GM12874 (cell line): ENCODE measurements around the gene IQCN.

Source experiments
- TF ChIP-seq, protein P1 (sequence below): IDR thresholded peaks from 2 replicates; pipeline ENCODE4 v1.5.1; 2011; ENCODE audit warnings: low read depth, mild to moderate bottlenecking, control low read depth, low read length, moderate library complexity; ENCODE audit not compliant: insufficient read depth

IQCN gene

DNA sequence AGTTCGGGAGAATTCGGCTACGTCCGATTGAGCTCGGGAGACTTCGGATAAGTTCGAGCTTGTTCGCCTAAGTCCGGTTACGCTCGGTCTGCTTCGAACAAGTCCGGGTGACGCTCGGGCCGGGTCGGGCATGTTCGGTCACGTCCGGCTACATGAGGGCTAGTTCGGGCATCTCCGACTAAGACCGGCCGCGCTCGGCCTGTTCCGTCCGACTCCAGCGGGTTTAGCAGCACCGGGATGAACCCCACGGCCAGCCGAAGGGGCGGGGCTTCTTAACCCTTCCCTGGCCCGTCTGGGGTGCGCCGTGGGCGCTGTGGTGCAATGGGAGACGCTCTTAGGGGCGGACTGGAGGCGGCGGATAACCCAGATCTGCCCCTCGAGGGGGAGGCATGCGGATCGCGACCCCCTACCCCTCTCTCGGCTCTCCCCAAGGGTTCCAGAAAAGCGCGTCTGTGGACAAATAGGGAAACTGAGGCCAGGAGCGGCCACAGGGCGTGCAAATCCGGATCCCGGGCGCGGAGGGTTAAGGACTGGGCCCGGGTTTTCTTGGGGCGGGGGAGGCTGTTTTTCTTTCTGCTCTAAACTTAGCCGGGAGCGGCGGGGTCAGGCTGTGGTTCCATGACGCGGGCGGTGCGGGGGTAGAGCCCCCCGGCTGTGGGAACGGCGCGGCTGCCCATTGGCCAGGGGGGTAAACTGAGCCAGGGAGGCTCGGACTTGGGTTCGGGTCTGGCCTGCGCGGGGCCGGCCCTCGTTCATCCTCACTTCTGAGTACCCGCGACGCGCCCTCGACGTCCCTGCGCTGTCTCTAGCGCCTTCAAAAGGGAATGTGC, 49.5 kb downstream of the IQCN start:
- TF ChIP-seq, protein P1, sequence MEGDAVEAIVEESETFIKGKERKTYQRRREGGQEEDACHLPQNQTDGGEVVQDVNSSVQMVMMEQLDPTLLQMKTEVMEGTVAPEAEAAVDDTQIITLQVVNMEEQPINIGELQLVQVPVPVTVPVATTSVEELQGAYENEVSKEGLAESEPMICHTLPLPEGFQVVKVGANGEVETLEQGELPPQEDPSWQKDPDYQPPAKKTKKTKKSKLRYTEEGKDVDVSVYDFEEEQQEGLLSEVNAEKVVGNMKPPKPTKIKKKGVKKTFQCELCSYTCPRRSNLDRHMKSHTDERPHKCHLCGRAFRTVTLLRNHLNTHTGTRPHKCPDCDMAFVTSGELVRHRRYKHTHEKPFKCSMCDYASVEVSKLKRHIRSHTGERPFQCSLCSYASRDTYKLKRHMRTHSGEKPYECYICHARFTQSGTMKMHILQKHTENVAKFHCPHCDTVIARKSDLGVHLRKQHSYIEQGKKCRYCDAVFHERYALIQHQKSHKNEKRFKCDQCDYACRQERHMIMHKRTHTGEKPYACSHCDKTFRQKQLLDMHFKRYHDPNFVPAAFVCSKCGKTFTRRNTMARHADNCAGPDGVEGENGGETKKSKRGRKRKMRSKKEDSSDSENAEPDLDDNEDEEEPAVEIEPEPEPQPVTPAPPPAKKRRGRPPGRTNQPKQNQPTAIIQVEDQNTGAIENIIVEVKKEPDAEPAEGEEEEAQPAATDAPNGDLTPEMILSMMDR, result no peak

DNA sequence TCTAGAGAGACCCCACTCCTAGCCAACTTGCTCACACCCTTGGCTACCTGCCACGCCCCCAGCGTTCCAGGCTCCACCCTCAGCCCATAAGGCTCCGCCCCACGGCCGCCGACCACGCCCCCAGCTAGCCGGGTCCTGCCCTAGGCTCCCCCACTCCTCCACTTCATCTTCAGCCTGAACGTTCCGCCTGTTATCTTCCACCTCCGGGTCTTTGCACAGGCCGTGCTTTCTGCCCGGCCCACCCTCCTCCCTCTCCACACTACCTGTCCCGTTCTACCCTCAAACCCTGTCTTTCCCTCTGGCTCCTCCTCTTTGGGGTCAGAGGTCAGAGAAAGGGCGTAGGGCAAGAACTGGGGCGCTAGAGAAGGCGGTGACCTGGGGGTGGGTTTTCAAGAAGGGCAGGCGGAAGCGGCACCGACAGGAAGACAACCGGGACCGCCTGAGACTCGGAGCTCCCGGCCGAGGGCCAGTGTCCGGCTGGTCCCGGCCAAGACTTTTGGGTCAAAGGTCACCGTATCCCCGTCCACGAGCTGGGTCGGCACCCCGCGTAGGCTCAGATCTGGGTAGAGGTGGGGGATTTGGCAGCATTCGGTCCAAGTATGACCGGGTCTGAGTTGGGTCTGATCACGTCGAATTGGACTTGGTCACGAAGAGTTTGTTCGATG, 50.3 kb downstream of the IQCN start:
- TF ChIP-seq, protein P1, result no peak

DNA sequence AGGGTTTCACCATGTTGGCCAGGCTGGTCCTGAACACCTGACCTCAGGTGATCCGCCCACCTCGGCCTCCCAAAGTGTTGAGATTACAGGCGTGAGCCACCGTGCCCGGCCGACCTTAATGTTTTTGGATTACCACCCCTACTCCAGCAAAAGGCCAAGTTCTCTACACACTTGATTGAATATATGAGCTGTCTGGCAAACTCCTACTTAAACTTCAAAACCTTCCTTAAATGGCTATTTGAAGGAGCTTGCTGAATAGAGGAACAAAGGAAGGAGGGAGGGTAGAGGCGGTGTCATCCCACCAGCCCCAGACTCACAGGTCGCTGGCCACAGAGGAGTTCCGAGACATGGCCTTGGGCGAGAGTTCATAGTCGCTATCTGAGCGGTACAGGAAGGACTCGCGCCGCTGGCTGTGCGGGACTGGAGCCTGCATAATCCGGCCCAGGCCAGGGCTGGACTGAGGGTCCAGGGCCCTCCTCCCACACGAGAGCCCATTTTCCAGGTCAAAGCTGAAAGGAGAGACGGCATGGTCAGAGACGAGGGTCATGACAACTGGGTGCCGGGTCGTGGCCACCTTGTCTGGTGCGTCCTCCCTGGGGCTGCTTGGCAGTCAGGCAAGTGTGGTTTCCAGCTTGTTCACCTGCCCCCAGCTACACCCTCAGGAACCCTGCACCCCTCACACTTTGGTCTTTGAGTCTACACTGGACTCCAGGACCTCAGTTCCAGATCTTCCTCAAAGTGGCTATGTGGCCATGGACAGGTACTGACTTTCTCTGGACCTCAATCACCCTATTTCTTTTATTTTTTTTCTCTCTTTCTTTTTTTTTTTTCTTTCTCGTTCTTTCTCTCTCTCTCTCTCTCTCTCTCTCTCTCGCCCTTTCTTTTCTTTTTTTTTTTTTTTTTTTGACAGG, 52.2 kb downstream of the IQCN start:
- TF ChIP-seq, protein P1, result no peak

DNA sequence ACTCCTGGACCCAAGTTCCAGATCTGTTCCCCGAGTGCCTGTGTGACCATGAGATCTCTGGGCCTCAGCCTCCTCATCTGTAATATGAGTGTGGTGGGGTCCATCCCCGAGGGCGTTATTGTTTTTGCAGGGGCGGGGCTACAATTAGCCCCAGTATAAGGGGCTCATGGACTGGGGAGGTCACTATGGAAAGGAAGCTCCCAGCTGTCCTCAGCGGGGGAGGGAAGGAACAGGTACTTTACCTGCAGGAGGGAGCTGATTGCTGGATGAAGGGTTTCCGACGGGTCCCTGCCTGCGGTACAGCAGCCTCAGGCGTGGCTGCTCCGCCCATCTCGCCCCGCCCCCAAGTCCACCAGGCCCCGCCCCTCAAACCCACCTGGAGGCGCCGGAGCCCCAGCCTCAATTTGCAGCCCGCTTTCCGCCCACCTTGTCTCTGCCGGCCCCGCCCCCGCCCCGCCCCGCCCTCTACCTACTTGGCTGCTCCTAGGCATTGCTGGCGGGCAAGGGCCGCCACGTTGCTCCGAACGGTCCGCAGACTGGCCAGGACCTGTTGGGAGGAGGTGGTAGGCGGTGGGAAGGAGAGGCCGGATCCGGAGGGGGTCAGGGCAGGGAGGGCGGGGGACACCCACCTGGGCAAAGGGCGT, 53.5 kb downstream of the IQCN start:
- TF ChIP-seq, protein P1, result no peak

DNA sequence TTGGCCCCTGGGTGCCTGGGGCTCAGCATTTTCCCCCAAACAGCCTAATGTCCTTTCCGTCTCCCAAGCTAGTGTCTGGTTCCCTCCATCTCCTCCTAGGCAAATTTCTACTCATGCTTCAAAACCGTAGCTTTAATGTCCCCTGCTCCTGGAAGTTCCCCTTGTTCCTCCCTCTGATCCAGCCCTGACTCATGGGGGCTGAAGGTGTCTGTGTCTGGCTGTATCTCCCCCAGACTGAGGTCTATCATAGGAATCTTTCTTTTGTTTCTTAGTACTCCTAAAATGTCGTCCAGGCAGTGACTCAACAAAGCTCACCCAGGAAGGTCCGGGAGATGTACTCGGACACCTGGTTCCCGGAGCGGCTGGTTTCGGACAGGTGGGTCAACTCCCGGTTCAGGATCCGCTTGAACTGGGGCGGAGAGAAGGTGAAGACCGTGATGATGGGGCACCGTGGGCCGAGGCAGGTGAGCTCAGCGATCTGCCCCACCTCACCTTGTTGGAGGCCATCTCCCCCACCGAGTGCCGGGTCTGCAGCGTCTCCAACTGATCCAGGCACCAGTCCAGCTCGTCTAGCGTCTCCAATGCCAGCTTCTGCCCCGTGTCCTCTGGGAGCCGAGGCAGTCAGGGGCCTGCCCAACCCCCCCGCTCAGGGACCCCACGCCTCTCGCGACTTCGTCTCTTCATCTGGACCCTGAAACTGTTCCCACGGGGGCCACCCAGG, 54.2 kb downstream of the IQCN start:
- TF ChIP-seq, protein P1, result no peak

DNA sequence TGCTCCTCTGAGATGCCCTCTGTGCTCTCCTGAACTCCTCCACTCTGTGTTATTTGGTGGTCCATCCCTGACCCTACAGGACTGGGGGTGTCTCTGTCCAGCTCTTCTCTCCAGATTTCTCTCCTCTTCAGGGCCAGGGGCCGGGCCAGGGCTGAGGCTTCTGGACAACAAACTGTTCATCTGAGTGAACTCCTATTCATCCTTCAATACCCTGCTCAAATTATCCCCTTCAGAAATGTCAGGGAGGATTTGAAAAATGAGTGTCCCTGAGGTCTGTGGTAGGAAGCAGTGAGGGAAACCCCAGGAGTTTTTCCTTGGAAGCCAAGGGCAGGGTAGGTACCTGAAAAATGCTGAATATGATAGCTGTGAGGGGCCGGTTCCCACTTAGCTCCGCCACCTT, 55.7 kb downstream of the IQCN start:
- TF ChIP-seq, protein P1, result no peak
